ENCODE results near the gene SYNGR1. TPM values are rescaled to one million over a fixed set of nuclear protein-coding genes. Genes with fewer than 3 reads are reported as not detected.

The SYNGR1 gene
- total and polyA plus RNA-seq, 2 donors (not counting 1 experiment from before 2014, with no cell fraction given), result 9.4 to 31.9 TPM

DNA sequence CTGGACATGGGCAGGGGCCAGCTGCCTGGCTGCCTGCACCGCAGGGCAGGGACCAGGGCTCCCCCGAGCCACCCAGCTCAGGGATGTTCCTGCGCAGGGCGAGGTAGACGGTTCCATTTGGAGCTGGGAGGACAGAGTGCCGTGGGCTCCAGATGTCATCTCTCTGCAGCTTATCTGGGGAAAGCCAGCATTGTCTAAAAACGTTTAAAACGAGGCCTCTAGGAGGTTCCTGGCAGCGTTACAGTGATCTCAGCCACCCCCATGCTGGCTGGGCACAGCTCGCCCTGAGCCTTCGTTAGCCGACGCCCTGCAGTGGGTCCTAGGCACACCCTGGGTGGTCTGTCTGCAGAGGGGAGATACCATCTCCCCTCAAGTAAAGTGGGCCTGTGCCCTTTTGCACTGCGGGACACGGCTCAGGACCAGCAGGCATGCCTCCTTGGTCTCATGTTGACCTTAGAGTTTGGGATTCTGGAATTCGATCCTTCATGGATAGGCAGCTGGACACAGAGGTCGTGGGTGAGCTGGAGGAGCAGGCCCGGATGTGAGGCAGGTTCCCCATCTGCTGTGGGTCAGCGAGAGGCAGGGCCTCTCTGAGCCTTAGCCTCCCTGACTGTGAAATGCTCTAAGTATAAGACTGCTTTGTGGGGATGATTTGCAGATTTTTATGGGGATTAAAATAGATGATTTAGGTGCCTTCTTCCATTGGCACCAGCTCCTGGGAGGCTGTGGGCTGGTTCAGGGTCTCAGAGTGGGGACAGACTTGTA lies 14.1 kb downstream of the SYNGR1 start:
- ATAC-seq (ENCODE audit: low read depth), result no peak
- TF ChIP-seq EZH2 (IDR thresholded peaks at IDR 0.05; ENCODE audit: borderline replicate concordance, insufficient read depth, low read depth, low read length, poor library complexity, severe bottlenecking), result no peak
- no peak for TF ChIP-seq CTCF (IDR thresholded peaks at IDR 0.05)
- Mint-ChIP-seq H3K4me3 (no peak overlapping the region), H3K27ac (no peak overlapping the region), H3K4me1 (peaks cover 44% of the 10 kb centered on the region), H3K9me3 (ENCODE audit: insufficient read depth) (no peaks in the 10 kb centered on the region), H3K27me3 (no peaks in the 10 kb centered on the region)
- 73% methylated on average over 19 of the region's 19 CpGs for WGBS (ENCODE audit: insufficient coverage)
- H3K27me3 ChIP-seq (replicated peaks in 1 of 4; ENCODE audit: control extremely low read depth in 1 of 4, control insufficient read depth in 3 of 4, insufficient read depth in 4 of 4, low read length in 3 of 4), result no peaks in the 10 kb centered on the region
- no peaks in the 10 kb centered on the region for H3K36me3 ChIP-seq (replicated peaks in 1 of 2; ENCODE audit: control extremely low read depth in 1 of 2, control insufficient read depth in 1 of 2, extremely low read depth in 1 of 2, insufficient read depth in 2 of 2, low read length in 1 of 2)
- no peaks in the 10 kb centered on the region for H3K79me2 ChIP-seq (ENCODE audit: control insufficient read depth, insufficient read depth, low read length)
- no peak overlapping the region for H3K9ac ChIP-seq (ENCODE audit: low read length)
- no peak overlapping the region for H2AFZ ChIP-seq (ENCODE audit: insufficient read depth, low read depth, low read length, poor library complexity, severe bottlenecking)
- no peak overlapping the region for H3K4me3 ChIP-seq (ENCODE audit: control extremely low read depth in 1 of 5, extremely low read depth in 1 of 5, insufficient read depth in 1 of 5, low read depth in 2 of 5, low read length in 4 of 5)
- H3K4me2 ChIP-seq (replicated peaks; ENCODE audit: low read depth, low read length, poor library complexity, severe bottlenecking), result no peak overlapping the region
- no peaks in the 10 kb centered on the region for H3K9me3 ChIP-seq (ENCODE audit: control extremely low read depth in 1 of 3, control insufficient read depth in 2 of 3, insufficient read depth in 1 of 3, low read length in 2 of 3)
- POLR2A ChIA-PET, result no interaction called here
- no peak overlapping the region for H3K27ac ChIP-seq (ENCODE audit: low read length in 2 of 2)
- intact Hi-C loops (cut with micrococcal nuclease), result no loop called here
- H4K20me1 ChIP-seq (ENCODE audit: control insufficient read depth, insufficient read depth, low read length, poor library complexity, severe bottlenecking), result no peaks in the 10 kb centered on the region
- CTCF ChIA-PET, result interaction anchor here (1.0 kb wide), 1 partner anchor 20 kb away, joined by 3 read pairs; no protein-coding TSS in a partner anchor
- peaks cover 16 to 23% of the 10 kb centered on the region in 2 donors for H3K4me1 ChIP-seq (ENCODE audit: control insufficient read depth in 2 of 2, insufficient read depth in 2 of 2, low read length in 2 of 2)
- no peak for DNase-seq

DNA sequence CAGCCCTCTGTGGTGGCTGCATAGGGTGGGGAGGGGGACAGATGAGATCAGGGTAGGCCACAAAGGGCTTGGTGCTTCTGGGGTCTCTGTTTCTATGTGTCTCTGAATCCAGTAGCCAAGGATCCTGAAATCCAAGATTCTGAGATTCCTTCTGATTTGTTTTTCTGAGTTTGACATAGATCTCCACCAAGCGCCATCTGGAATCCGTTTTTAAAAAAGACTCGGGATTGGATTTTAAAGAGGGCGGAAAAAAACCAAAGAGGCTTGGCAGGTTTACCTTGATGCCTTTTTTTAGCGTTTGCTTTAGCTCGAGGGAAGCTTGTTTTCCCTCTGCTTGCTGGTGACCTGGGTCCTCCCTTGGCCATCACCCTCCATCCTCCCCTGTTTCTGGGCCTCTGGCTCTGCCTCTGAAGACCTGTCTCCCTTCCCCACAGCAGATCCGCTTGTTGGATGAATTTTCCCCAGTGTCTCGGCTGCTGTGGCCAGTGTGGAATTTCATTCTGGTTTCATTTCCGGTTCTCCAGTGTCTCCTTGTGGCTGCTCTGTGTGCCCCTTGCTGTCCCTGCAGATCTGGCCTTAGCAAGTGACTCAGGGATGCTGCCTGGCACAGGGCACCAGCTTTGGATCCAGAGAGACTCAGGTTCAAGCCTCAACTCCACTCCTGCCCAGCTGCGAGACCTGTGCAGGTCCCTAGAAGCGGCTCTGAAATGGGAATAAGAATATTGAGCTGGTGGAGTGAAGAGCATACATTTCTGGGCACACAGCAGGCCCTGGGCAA lies 15.1 kb downstream of the SYNGR1 start:
- no peak overlapping the region for H3K9ac ChIP-seq (ENCODE audit: low read length)

More for the DNA sequence above, 15.1 kb downstream of the SYNGR1 start:
- Histone ChIP-seq H3K9me3 (ENCODE audit: control extremely low read depth in 1 of 3, control insufficient read depth in 2 of 3, insufficient read depth in 1 of 3, low read length in 2 of 3) (no peaks in the 10 kb centered on the region), H3K27ac (ENCODE audit: low read length in 2 of 2) (no peak overlapping the region), H3K36me3 (replicated peaks in 1 of 2; ENCODE audit: control extremely low read depth in 1 of 2, control insufficient read depth in 1 of 2, extremely low read depth in 1 of 2, insufficient read depth in 2 of 2, low read length in 1 of 2) (no peaks in the 10 kb centered on the region), H3K79me2 (ENCODE audit: control insufficient read depth, insufficient read depth, low read length) (no peaks in the 10 kb centered on the region), H2AFZ (ENCODE audit: insufficient read depth, low read depth, low read length, poor library complexity, severe bottlenecking) (no peak overlapping the region), H3K4me2 (replicated peaks; ENCODE audit: low read depth, low read length, poor library complexity, severe bottlenecking) (peak overlapping the region; percentile 23), H3K4me1 (ENCODE audit: control insufficient read depth in 2 of 2, insufficient read depth in 2 of 2, low read length in 2 of 2) (peaks cover 17 to 25% of the 10 kb centered on the region in 2 donors), H4K20me1 (ENCODE audit: control insufficient read depth, insufficient read depth, low read length, poor library complexity, severe bottlenecking) (no peaks in the 10 kb centered on the region), H3K27me3 (replicated peaks in 1 of 4; ENCODE audit: control extremely low read depth in 1 of 4, control insufficient read depth in 3 of 4, insufficient read depth in 4 of 4, low read length in 3 of 4) (no peaks in the 10 kb centered on the region), H3K4me3 (ENCODE audit: control extremely low read depth in 1 of 5, extremely low read depth in 1 of 5, insufficient read depth in 1 of 5, low read depth in 2 of 5, low read length in 4 of 5) (no peak overlapping the region)
- Mint-ChIP-seq H3K27me3 (no peaks in the 10 kb centered on the region), H3K9me3 (ENCODE audit: insufficient read depth) (no peaks in the 10 kb centered on the region), H3K4me1 (peaks cover 51% of the 10 kb centered on the region), H3K27ac (no peak overlapping the region), H3K4me3 (no peak overlapping the region)
- ATAC-seq (ENCODE audit: low read depth) (no peak), DNase-seq (no peak)
- 88% methylated on average over 8 of the region's 11 CpGs for WGBS (ENCODE audit: insufficient coverage)
- TF ChIP-seq CTCF (IDR thresholded peaks at IDR 0.05), result no peak
- TF ChIP-seq EZH2 (IDR thresholded peaks at IDR 0.05; ENCODE audit: borderline replicate concordance, insufficient read depth, low read depth, low read length, poor library complexity, severe bottlenecking), result no peak
- intact Hi-C loops (cut with micrococcal nuclease), result no loop called here
- CTCF ChIA-PET, result interaction anchor here (0.6 to 1.0 kb wide), 2 partner anchors 21 to 32 kb away, joined by 3 read pairs; no protein-coding TSS in a partner anchor
- POLR2A ChIA-PET, result no interaction called here

Measured in B cell (primary cell).